Stomach (tissue), 4 donors: ENCODE results near the gene GPC6.

Experiments
- POLR2A ChIP-seq, 4 donors: fragments of 450-650 bp; IDR thresholded peaks; one replicate each; pipeline ENCODE4 v1.6.1; 2016; ENCODE audit warnings: antibody characterized with exemption in 4 of 4, control low read depth in 2 of 4, mild to moderate bottlenecking in 1 of 4, moderate library complexity in 1 of 4
- POLR2AphosphoS5 ChIP-seq, 3 donors: sonication (generic); formaldehyde crosslinking; IDR thresholded peaks; one replicate each; pipeline ENCODE4 v1.6.1; 2016; ENCODE audit warnings: antibody characterized with exemption in 3 of 3
- TF ChIP-seq, protein P1 (sequence below), 7 experiments: fragments of 450-650 bp in 4 of 7; fragments of 200-600 bp in 3 of 7; sonication (generic) in 3 of 7; IDR thresholded peaks; one replicate each; pipeline ENCODE4 v1.5.1; 2016 to 2019; ENCODE audit warnings: antibody characterized with exemption in 7 of 7, control low read depth in 2 of 7, mild to moderate bottlenecking in 1 of 7

DNA sequence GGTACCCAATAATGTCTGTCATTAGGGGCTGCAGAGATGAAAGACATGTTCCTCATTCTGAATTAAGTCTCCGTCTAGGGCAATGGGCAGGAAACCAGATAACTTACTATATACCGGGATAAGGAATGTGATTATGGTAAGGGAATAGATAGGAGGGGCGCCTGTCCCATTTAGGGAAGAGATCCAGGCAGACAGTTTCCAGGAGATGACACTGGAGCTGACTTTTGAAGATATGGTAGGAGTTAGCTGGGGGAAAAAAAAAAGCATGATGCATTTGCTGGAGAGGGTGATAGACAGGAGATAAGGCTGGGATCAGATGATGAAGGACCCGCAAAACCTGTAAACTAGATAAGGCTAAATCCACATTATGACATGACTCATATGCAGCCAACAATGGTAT lies 912.2 kb downstream of the GPC6 start:
- TF ChIP-seq, protein P1, sequence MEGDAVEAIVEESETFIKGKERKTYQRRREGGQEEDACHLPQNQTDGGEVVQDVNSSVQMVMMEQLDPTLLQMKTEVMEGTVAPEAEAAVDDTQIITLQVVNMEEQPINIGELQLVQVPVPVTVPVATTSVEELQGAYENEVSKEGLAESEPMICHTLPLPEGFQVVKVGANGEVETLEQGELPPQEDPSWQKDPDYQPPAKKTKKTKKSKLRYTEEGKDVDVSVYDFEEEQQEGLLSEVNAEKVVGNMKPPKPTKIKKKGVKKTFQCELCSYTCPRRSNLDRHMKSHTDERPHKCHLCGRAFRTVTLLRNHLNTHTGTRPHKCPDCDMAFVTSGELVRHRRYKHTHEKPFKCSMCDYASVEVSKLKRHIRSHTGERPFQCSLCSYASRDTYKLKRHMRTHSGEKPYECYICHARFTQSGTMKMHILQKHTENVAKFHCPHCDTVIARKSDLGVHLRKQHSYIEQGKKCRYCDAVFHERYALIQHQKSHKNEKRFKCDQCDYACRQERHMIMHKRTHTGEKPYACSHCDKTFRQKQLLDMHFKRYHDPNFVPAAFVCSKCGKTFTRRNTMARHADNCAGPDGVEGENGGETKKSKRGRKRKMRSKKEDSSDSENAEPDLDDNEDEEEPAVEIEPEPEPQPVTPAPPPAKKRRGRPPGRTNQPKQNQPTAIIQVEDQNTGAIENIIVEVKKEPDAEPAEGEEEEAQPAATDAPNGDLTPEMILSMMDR (IDR thresholded peaks at IDR 0.05), result no peak
- no peak for TF ChIP-seq POLR2A (IDR thresholded peaks at IDR 0.05)
- TF ChIP-seq POLR2AphosphoS5 (IDR thresholded peaks at IDR 0.05), result no peak
